Renal cortical epithelial cell (primary cell): ENCODE data around the gene ALDH1A3. TPM values are rescaled to one million over a fixed set of nuclear protein-coding genes. Genes with fewer than 3 reads are reported as not detected.

Source experiments
- DNase-seq: peaks from one replicate; pipeline ENCODE4 v3.0.0-alpha.2; 2011; ENCODE audit warnings: low read depth
- total RNA-seq: library from RNA; depleted of rRNA; stranded (reverse); fragments of >200 nt; gene quantifications from 2 replicates; pipeline ENCODE4 v1.2.3, GENCODE V29; 2014

The ALDH1A3 gene
- total RNA-seq, 1 donor from 2014 or later: 60.3 TPM

GRCh38 chr15:100925480-100925879 is 45.8 kb downstream of the ALDH1A3 start:
- DNase-seq: no peak

GRCh38 chr15:100926258-100926657 is 46.6 kb downstream of the ALDH1A3 start:
- no peak for DNase-seq

- no peak for DNase-seq
Measured at GRCh38 chr15:100926971-100927756, 47.5 kb downstream of the ALDH1A3 start.

- DNase-seq: no peak
Measured at GRCh38 chr15:100928632-100929280, 49.1 kb downstream of the ALDH1A3 start.

- DNase-seq: peak; percentile 19
Measured at GRCh38 chr15:100929641-100930042, 50.0 kb downstream of the ALDH1A3 start.

GRCh38 chr15:100930306-100930848 is 50.7 kb downstream of the ALDH1A3 start:
- DNase-seq: no peak

- no peak for DNase-seq
Measured at GRCh38 chr15:100931143-100931890, 51.7 kb downstream of the ALDH1A3 start.

GRCh38 chr15:100932676-100933348 is 53.2 kb downstream of the ALDH1A3 start:
- DNase-seq: no peak

- DNase-seq: no peak
Measured at GRCh38 chr15:100934166-100934565, 54.5 kb downstream of the ALDH1A3 start.

- peak; percentile 10 for DNase-seq
Measured at GRCh38 chr15:100934726-100935125, 55.1 kb downstream of the ALDH1A3 start.

GRCh38 chr15:100937171-100937570 is 57.5 kb downstream of the ALDH1A3 start:
- no peak for DNase-seq

GRCh38 chr15:100939791-100940190 is 60.2 kb downstream of the ALDH1A3 start:
- no peak for DNase-seq

GRCh38 chr15:100940767-100941379 is 61.2 kb downstream of the ALDH1A3 start:
- no peak for DNase-seq

GRCh38 chr15:100941536-100941935 is 61.9 kb downstream of the ALDH1A3 start:
- no peak for DNase-seq

- DNase-seq: no peak
Measured at GRCh38 chr15:100942656-100943425, 63.2 kb downstream of the ALDH1A3 start.

- no peak for DNase-seq
Measured at GRCh38 chr15:100944244-100944895, 64.7 kb downstream of the ALDH1A3 start.

- DNase-seq: no peak
Measured at GRCh38 chr15:100944986-100945385, 65.4 kb downstream of the ALDH1A3 start.

- DNase-seq: no peak
Measured at GRCh38 chr15:100947760-100948429, 68.3 kb downstream of the ALDH1A3 start.

GRCh38 chr15:100948430-100948762 is 68.8 kb downstream of the ALDH1A3 start:
- no peak for DNase-seq

- no peak for DNase-seq
Measured at GRCh38 chr15:100949691-100950090, 70.1 kb downstream of the ALDH1A3 start.
